IgD-negative memory B cell (primary cell): ENCODE measurements around the gene ZNF232. TPM values are rescaled to one million over a fixed set of nuclear protein-coding genes. Genes with fewer than 3 reads are reported as not detected.
"Not testable (repeated sequence)": the region's sequence is repeated elsewhere in the genome, so short reads cannot be mapped to it uniquely, and the experiment has no call there.

Experiments
- H3K27ac Mint-ChIP-seq, 3 donors: one replicate each; pipeline ENCODE4 v1.8.0; 2020 to 2022; ENCODE audit warnings: mild to moderate bottlenecking in 3 of 3, mixed read lengths in 3 of 3, moderate library complexity in 1 of 3
- H3K27me3 Mint-ChIP-seq: one replicate; pipeline ENCODE4 v1.8.0; 2021; ENCODE audit warnings: mixed read lengths
- H3K36me3 Mint-ChIP-seq: one replicate; pipeline ENCODE4 v1.8.0; 2020; ENCODE audit warnings: mild to moderate bottlenecking, mixed read lengths
- H3K4me1 Mint-ChIP-seq, 3 donors: one replicate each; pipeline ENCODE4 v1.8.0; 2020 to 2022; ENCODE audit warnings: mixed read lengths in 3 of 3, mild to moderate bottlenecking in 1 of 3
- H3K4me3 Mint-ChIP-seq, 4 donors: one replicate each; pipeline ENCODE4 v1.8.0; 2020 to 2022; ENCODE audit warnings: mild to moderate bottlenecking in 4 of 4, mixed read lengths in 4 of 4, moderate library complexity in 3 of 4
- H3K9me3 Mint-ChIP-seq, 3 donors: one replicate each; pipeline ENCODE4 v1.8.0; 2020 to 2021; ENCODE audit warnings: mixed read lengths in 3 of 3, mild to moderate bottlenecking in 1 of 3
- polyA plus RNA-seq: library from polyadenylated mRNA; unstranded; fragments of 300-500 nt; fragmentation: Illumina TruSeq; gene quantifications from one replicate; pipeline ENCODE4 v1.2.3, GENCODE V29; 2021

ZNF232 gene
- polyA plus RNA-seq, 1 donor from 2014 or later = 11.7 TPM

DNA sequence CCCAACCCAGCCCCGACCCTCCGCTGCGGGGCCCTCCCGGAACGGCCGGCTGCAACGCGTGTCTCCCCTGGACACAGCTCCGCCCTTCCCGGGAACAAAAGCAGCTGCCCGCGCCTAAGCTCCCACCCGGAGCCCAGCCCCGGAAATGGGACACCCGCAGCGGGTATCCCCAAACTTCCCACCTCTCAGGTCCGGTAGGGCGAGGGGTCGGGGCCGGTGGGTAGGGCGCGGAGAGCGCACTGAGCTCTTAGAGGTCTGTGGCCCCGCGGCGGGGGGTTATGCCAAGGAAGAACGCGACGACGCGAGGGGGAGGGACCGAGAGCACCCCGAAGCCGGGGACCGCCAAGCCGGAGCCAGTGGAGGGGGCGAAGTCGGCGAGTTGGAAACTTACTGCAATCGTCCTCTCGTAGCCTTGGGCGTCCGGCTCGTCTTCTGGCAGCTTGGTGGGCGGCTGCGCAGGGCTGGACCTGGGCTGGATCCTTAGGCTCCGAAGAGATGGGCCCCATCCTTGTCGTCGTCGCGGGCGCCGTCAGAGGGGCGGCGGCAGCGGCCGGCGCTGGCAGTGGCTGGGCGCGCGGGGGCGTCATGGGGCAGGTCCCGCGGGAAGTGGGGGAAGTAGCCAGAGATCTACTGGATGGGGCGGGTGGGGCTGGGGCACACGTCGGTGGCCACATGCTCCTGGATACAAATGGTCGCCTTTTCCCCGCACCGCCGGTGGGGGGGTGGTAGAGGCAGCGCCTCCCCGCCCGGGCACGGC lies 11.1 kb upstream of the ZNF232 start:
- Mint-ChIP-seq H3K36me3 (no peaks in the 10 kb centered on the region), H3K4me3 (peak overlapping the region in 3 of 4 donors; percentile 25 to 79 (median 68)), H3K27me3 (peaks cover 20% of the 10 kb centered on the region), H3K4me1 (no peaks in the 10 kb centered on the region), H3K27ac (no peak overlapping the region), H3K9me3 (no peaks in the 10 kb centered on the region)

DNA sequence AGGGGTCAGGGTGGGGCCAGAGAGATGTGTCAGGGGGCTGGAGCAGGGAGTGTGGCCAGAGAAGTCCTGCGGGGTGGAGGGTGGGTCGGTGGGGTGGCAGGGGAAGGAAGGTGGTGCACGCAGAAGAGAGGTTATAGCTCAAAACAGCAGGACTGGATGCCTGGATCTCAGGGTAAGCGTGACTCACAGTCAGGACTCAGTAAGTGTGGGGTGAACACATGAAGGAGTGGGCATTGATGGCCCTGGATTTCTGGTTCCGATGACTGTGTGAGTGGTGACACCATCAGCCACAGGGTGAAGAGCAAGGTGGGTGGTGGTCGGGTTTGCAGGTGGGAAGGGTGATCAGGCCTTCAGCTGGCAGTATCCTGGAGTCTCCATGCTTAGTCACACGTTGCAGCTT lies 10.4 kb upstream of the ZNF232 start:
- Mint-ChIP-seq H3K27me3 (peaks cover 21% of the 10 kb centered on the region), H3K4me3 (peak overlapping the region in 2 of 4 donors; percentile 59 to 70)
- not testable (repeated sequence) for H3K9me3 Mint-ChIP-seq, H3K36me3 Mint-ChIP-seq, H3K4me1 Mint-ChIP-seq, H3K27ac Mint-ChIP-seq

DNA sequence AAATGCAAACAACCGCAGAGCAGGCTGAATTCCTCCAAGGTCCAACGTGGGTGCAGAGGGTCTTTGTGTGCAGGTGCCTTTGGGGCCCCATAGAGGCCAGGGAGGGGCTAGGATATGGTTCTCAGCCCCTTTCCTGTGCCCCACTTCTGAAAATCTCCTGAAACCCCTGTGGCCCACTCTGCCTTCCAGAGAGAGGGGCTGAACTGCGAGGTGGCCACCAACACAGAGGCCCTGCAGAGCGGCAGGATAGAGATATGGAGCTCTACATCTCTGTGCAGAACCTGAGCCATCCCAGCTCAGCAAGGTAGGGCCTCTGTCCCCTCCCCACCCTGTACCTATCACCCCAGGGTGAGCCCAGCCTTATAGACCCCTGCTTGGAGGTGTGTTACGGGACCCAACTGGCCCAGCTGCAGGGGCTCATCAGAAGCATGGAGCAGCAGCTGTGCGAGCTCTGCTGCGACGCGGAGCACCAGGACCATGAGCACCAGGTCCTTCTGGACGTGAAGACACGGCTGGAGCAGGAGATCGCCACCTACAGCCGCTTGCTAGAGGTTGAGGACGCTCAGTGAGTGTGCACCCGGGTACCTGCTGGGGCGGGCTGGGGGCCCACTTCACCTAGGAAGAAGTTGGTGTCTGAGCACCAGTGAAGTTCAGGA lies 9.6 kb upstream of the ZNF232 start:
- Mint-ChIP-seq H3K27ac (no peak overlapping the region), H3K4me1 (no peaks in the 10 kb centered on the region), H3K27me3 (peaks cover 24% of the 10 kb centered on the region), H3K36me3 (no peaks in the 10 kb centered on the region), H3K9me3 (peaks cover 0 to 1% (median 0%) of the 10 kb centered on the region in 3 donors), H3K4me3 (peak overlapping the region in 2 of 4 donors; percentile 59 to 70)

DNA sequence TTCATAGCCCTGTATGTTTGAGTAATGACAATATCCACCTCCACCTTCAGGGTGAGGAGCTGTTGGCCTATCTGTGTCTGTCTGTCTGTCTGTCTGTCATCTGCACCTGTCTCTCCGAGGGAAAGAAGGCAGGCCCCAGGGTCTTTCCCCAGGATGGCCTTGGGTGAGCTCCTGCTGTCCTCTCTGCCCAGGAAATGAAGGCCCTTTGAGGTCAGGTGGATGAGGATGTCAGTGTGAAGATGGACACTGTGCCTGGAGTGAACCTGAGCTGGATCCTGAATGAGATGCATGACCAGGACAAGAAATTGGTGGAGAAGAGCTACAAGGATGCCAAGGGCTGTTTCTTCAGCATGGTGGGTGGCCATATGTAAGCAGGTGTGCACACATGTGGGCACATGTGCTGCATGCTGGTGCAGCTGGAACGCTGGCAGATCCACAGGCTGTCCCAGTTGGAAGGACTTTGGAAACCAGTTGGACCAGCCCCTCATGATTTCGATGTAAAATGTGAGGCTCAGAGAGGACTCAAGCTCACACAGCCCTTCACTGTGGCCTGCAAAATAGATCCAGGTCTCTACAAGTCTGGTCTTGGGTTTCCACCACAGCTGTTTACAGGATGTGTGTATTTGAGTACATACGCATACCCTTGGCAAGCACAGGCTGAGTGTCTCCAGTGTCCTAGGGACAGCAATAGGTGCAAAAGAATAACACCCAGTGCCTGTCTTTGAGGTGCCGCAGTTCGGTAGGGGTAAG lies 8.9 kb upstream of the ZNF232 start:
- H3K4me1 Mint-ChIP-seq = not testable (repeated sequence)
- H3K27me3 Mint-ChIP-seq = peaks cover 20% of the 10 kb centered on the region

DNA sequence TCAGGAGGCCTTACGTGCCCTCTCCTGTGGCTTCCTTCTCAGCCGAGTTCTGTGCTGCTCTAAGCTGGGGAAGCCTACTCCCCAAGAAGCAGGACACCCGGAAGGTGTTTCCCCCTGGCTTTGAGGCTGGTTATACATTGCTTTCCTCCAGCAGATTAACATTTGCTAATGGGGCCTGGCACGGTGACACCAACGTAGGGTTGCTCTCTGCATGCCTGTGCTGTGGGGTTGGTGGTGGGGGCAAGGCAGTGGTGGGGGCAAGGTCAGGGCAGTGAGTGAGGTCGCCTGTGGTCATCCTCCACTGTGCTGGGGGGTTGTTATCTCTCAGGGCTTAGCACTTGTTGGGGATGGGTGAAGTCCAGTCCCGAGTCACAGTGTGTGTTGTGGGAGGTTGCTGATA lies 8.4 kb upstream of the ZNF232 start:
- Mint-ChIP-seq H3K4me3 (no peak overlapping the region), H3K27me3 (peaks cover 18% of the 10 kb centered on the region), H3K9me3 (peaks cover 0 to 1% (median 0%) of the 10 kb centered on the region in 3 donors)

More for the DNA sequence above, 8.9 kb upstream of the ZNF232 start:
- H3K36me3 Mint-ChIP-seq, H3K27ac Mint-ChIP-seq, H3K4me3 Mint-ChIP-seq, H3K9me3 Mint-ChIP-seq: not testable (repeated sequence)

DNA sequence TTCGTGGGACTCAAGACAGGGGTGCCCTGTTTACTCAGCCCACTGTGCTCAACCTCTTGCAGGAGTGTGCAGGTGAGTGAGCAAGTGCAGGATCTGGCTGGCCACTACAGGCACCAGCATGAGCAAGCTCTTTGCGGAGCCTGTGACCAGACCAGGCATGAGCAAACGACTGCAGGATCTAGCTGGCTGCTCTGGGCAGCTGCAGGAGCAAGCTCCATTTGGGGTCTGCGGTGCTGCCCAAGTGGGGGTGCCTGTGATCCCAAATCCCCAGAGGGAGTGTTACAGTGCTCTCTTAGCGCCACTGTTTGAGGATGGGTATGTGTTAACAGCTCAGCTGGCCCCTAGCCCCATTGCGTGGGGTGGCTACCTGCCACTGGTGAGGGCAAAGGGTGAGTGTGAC lies 6.5 kb upstream of the ZNF232 start:
- H3K27me3 Mint-ChIP-seq = peaks cover 15% of the 10 kb centered on the region

More for the DNA sequence above, 8.4 kb upstream of the ZNF232 start:
- Mint-ChIP-seq H3K36me3 (no peaks in the 10 kb centered on the region), H3K4me1 (no peaks in the 10 kb centered on the region), H3K27ac (no peak overlapping the region)

DNA sequence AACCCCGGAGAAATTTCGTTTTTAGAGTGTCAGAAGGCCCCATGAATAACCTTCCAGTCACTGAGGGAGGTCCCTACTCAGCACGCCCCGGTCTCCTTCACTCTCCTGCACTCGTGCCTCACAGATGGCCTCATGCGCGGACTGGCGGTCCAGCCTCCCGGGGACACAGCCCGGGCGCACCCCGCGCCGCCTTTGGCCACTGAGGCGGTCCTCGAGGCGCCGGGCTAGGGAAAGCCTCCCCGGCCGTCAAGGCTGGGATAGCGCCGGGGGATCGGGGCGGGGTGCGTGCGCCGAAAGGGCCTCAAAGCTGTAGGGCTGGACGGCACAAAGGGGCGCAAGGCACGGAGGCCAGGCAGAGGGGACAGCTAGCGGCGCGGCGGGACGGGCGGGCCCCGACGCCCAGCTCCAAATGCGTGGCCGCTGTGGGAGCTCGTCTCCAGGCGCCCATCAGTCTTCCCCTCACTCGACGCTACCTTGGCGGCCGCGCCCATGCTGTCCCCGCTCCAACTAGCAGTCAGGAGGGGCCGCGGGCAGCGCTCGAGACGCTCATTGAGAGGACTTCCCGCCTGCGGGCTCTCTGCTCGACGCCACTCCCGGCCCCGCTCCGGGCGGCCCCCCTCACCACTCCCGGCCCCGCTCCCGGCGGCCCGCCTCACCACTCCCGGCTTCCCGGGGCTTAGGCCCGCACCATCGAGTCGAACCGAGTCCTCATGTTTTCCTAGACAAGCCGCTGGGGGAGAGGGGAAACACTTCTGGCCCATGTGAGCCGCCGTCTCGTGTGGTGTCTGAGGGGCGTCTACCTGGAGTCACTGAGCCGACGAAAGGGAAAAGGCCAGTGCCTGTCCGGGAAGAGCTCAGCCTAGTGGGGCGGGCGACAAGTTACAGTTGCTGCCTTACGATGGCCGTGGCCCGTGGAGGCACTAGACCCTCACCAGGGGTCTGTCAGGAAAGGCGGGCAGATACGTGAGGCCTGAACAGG lies 4.3 kb upstream of the ZNF232 start, which contains the start of gene USP6:
Gene USP6, plus strand, starts transcription at position 360 of the 979 bp plus-strand sequence. CDS start 14,336 bp downstream, outside the sequence.
- Mint-ChIP-seq H3K4me3 (peak within 1 kb of the TSS in 2 of 4 donors; percentile 47 to 52), H3K27ac (no peak within 1 kb of the TSS)

More for the DNA sequence above, 6.5 kb upstream of the ZNF232 start:
- Mint-ChIP-seq H3K9me3 (peaks cover 0 to 1% (median 0%) of the 10 kb centered on the region in 3 donors), H3K27ac (no peak overlapping the region), H3K4me1 (peaks cover 0 to 2% (median 1%) of the 10 kb centered on the region in 3 donors), H3K4me3 (no peak overlapping the region), H3K36me3 (peaks cover 4% of the 10 kb centered on the region)

DNA sequence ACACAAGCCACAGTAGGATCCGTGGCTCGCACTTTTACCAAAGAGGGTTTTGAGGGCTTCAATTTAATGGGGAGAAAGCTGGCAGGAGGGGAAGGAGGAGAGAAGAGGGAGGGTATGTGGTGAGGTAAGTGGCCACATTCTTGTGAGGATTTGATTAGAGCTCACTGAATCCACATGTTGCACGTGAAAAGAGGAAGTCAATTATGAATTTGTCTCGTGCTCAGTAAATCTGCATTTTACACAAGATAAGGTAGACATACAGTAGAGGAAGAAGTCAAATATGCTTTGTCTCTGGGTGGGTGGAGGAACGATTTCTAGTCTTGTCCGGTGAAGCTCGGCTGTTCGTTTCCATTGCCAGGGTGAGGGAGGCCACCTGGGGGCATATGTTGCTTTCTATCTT lies 862 bp downstream of the ZNF232 start:
- Mint-ChIP-seq H3K27me3 (peaks cover 2% of the 10 kb centered on the region), H3K4me3 (peak overlapping the region; percentile 83 to 96 (median 86)), H3K9me3 (peaks cover under 1 to 2% (median under 1%) of the 10 kb centered on the region in 3 donors), H3K4me1 (peaks cover 13 to 15% (median 14%) of the 10 kb centered on the region in 3 donors), H3K36me3 (peaks cover 17% of the 10 kb centered on the region), H3K27ac (peak overlapping the region; percentile 29 to 93 (median 74))

More for the DNA sequence above, 4.3 kb upstream of the ZNF232 start, which contains the start of gene USP6:
- H3K27me3 Mint-ChIP-seq = peaks cover 7% of the 10 kb centered on the region
- peaks cover 5 to 7% (median 6%) of the 10 kb centered on the region in 3 donors for H3K4me1 Mint-ChIP-seq
- H3K9me3 Mint-ChIP-seq = peaks cover 0 to 1% (median 0%) of the 10 kb centered on the region in 3 donors
- H3K36me3 Mint-ChIP-seq = peaks cover 4% of the 10 kb centered on the region

DNA sequence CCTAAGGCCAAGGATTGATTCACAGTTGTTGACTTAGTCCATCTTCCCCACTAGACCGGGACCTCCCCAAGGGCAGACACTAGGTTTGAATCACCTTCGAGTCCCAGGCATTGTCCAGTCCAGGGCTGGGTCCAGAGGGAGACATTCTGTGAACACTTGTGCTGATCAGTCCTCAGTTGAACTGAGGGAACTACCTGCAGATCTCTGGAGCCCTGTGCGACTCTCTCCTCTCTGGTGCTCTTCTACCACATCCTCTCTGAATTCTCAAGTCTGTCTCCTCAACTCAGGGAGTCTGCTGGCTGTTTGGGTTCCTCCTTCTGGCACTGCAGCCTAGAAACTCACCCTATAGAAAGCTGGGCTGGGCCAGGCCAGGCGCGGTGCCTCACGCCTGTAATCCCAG lies 10.8 kb downstream of the ZNF232 start:
- H3K27me3 Mint-ChIP-seq = peaks cover 4% of the 10 kb centered on the region
- H3K9me3 Mint-ChIP-seq = peaks cover 5 to 10% (median 7%) of the 10 kb centered on the region in 3 donors
- H3K4me3 Mint-ChIP-seq = peak overlapping the region in 1 of 4 donors; percentile 45
- peak overlapping the region in 2 of 3 donors; percentile 29 to 71 for H3K27ac Mint-ChIP-seq
- H3K36me3 Mint-ChIP-seq = peaks cover 6% of the 10 kb centered on the region
- peaks cover 2 to 5% (median 2%) of the 10 kb centered on the region in 3 donors for H3K4me1 Mint-ChIP-seq

DNA sequence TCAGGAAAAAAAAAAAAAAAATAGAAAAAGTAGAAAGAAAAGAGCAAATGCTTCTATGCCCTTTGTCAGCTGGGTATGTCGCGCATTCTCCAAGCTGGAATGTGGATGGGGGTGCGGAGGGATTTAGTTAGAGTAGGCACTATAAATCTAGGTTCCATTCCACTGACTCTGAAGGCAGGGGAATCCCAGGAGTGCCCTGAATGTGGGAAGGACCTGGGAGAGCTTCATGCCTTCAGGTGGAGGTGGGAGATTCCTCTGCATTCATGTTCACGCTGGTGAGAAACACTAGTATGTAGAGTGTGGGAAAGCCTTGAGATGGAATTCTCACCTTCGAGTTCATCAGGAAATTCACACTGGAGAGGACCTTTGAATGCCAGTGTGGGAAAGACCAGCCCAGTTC lies 12.4 kb downstream of the ZNF232 start:
- peaks cover 4% of the 10 kb centered on the region for H3K27me3 Mint-ChIP-seq
- H3K4me1 Mint-ChIP-seq = peaks cover 2 to 5% (median 4%) of the 10 kb centered on the region in 3 donors

DNA sequence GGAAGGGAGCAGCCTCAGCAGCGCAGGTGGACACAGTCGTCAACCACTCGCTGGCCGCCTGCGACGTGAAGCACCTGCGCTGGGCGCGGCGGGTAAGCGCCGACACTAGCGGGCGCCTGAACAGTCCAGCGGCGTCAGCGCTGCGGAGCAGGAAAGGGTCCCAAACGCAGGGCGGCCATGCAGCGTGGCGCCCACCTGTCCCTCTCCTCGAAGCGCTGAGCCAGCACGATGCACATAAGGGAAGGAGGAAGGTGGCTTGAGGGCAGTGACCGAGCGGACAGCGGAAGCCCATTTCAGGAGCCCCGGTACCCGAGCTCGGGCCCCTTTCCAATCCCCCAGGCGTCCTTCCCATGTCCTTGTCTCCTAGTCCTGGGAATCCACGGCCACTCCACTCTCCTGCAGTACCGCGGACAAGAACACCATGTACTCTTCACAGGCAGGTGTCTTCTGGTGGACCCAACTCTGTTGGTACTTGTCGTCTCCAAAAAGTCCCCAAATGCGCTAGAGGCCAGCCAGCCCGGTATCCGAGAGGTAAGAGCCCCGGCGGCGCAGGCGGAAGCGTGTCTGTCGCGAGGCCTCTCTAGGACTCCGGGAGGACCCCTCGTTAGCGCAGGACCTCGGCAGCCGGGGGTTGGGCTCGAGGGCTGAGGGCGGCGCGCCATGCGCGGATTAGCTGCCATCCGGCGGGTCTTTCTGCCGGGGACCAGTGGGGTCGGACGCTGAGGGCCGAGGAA lies 14.4 kb downstream of the ZNF232 start:
- H3K36me3 Mint-ChIP-seq = peaks cover 5% of the 10 kb centered on the region
- peaks cover 4% of the 10 kb centered on the region for H3K27me3 Mint-ChIP-seq
- peak overlapping the region in 2 of 3 donors; percentile 68 to 80 for H3K27ac Mint-ChIP-seq
- H3K9me3 Mint-ChIP-seq = peaks cover 10 to 26% (median 23%) of the 10 kb centered on the region in 3 donors
- H3K4me1 Mint-ChIP-seq = peaks cover 2 to 5% (median 4%) of the 10 kb centered on the region in 3 donors
- H3K4me3 Mint-ChIP-seq = peak overlapping the region; percentile 79 to 93 (median 89)

More for the DNA sequence above, 12.4 kb downstream of the ZNF232 start:
- Mint-ChIP-seq H3K4me3 (peak overlapping the region in 3 of 4 donors; percentile 34 to 79 (median 39)), H3K27ac (no peak overlapping the region), H3K9me3 (peaks cover 4 to 15% (median 12%) of the 10 kb centered on the region in 3 donors), H3K36me3 (peaks cover 5% of the 10 kb centered on the region)

DNA sequence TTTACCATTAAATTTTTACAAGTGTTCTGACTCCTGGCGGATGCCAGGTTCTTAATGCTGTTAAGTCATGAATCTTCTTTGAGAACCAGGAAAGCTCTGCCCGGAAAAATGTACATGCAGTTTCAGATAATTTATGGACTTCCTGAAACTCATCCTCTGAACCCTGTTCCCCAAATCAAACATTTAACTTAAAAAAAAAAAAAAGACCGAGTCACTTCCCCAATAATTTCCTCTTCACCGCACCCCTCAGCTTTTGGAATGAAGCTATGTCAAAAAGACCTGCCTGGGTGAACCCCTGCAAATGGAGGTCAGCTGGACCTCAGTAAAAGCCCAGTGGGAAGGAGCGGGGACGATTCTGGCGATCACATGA lies 15.0 kb downstream of the ZNF232 start:
- H3K36me3 Mint-ChIP-seq = peaks cover 9% of the 10 kb centered on the region
- peaks cover 10 to 31% (median 29%) of the 10 kb centered on the region in 3 donors for H3K9me3 Mint-ChIP-seq
- H3K27ac Mint-ChIP-seq = peak overlapping the region in 1 of 3 donors; percentile 68
- peak overlapping the region; percentile 79 to 93 (median 84) for H3K4me3 Mint-ChIP-seq
- peaks cover 2 to 5% (median 4%) of the 10 kb centered on the region in 3 donors for H3K4me1 Mint-ChIP-seq
- H3K27me3 Mint-ChIP-seq = peaks cover 4% of the 10 kb centered on the region
